GM19240 (cell line): Measurements from ENCODE around the gene NKX1-2.
"Not testable (repeated sequence)": the region's sequence is repeated elsewhere in the genome, so short reads cannot be mapped to it uniquely, and the experiment has no call there.

Experiments used
- DNase-seq: peaks from one replicate; pipeline ENCODE4 v3.0.0; 2011; ENCODE audit warnings: low spot score; ENCODE audit not compliant: insufficient read length

NKX1-2 gene

GRCh38 chr10:124453960-124454610, 4.2 kb upstream of the NKX1-2 start:
- DNase-seq = no peak

- DNase-seq = no peak
These were observed 1.4 kb upstream of the NKX1-2 start for GRCh38 chr10:124451276-124451675.

GRCh38 chr10:124450783-124451057, 885 bp upstream of the NKX1-2 start:
- no peak for DNase-seq

GRCh38 chr10:124449170-124450011, 444 bp downstream of the NKX1-2 start:
- no peak for DNase-seq

GRCh38 chr10:124448696-124449169, 1.1 kb downstream of the NKX1-2 start:
- no peak for DNase-seq

- DNase-seq = no peak
These were observed 1.9 kb downstream of the NKX1-2 start for GRCh38 chr10:124447751-124448466.

- no peak for DNase-seq
These were observed 2.7 kb downstream of the NKX1-2 start for GRCh38 chr10:124446830-124447750.

- DNase-seq = not testable (repeated sequence)
These were observed 8.1 kb downstream of the NKX1-2 start for GRCh38 chr10:124441694-124442093.

GRCh38 chr10:124436191-124436638, 13.6 kb downstream of the NKX1-2 start:
- no peak for DNase-seq

- DNase-seq = not testable (repeated sequence)
These were observed 14.2 kb downstream of the NKX1-2 start for GRCh38 chr10:124435683-124436082.

- no peak for DNase-seq
These were observed 16.4 kb downstream of the NKX1-2 start for GRCh38 chr10:124433461-124433860.

GRCh38 chr10:124430077-124430476, 19.8 kb downstream of the NKX1-2 start:
- DNase-seq = no peak

GRCh38 chr10:124429576-124429975, 20.3 kb downstream of the NKX1-2 start:
- no peak for DNase-seq

- no peak for DNase-seq
These were observed 21.5 kb downstream of the NKX1-2 start for GRCh38 chr10:124428207-124428777.

- DNase-seq = no peak
These were observed 24.4 kb downstream of the NKX1-2 start for GRCh38 chr10:124425227-124425962.

- DNase-seq = no peak
These were observed 26.0 kb downstream of the NKX1-2 start for GRCh38 chr10:124423813-124424212.

- DNase-seq = no peak
These were observed 27.1 kb downstream of the NKX1-2 start for GRCh38 chr10:124422742-124423141.

GRCh38 chr10:124420254-124420653, 29.6 kb downstream of the NKX1-2 start:
- no peak for DNase-seq

- DNase-seq = no peak
These were observed 30.2 kb downstream of the NKX1-2 start for GRCh38 chr10:124419635-124420034.
